Ishikawa (cell line): Measurements from ENCODE around the gene HYCC1.

Experiments
- CEBPB ChIP-seq: IDR thresholded peaks from 2 replicates; pipeline ENCODE4 v1.6.1; 2012
- CREB1 ChIP-seq: IDR thresholded peaks from 2 replicates; pipeline ENCODE4 v1.6.1; 2012; ENCODE audit warnings: low read depth
- EP300 ChIP-seq: IDR thresholded peaks from 2 replicates; pipeline ENCODE4 v1.6.1; 2012; ENCODE audit warnings: borderline replicate concordance
- FOXM1 ChIP-seq: IDR thresholded peaks from 2 replicates; pipeline ENCODE4 v1.6.1; 2012; ENCODE audit warnings: low read depth, borderline replicate concordance
- MAX ChIP-seq: IDR thresholded peaks from 2 replicates; pipeline ENCODE4 v1.6.1; 2012
- NFIC ChIP-seq: IDR thresholded peaks from 2 replicates; pipeline ENCODE4 v1.6.1; 2012
- RAD21 ChIP-seq: IDR thresholded peaks from 2 replicates; pipeline ENCODE4 v1.6.1; 2012; ENCODE audit warnings: low read depth
- REST ChIP-seq: IDR thresholded peaks from 2 replicates; pipeline ENCODE4 v1.6.1; 2012; ENCODE audit warnings: low read depth, mild to moderate bottlenecking
- TAF1 ChIP-seq: IDR thresholded peaks from 2 replicates; pipeline ENCODE4 v1.6.1; 2012; ENCODE audit warnings: low read depth, mild to moderate bottlenecking
- TCF12 ChIP-seq: IDR thresholded peaks from 2 replicates; pipeline ENCODE4 v1.6.1; 2012; ENCODE audit warnings: low read depth
- TEAD4 ChIP-seq: IDR thresholded peaks from 2 replicates; pipeline ENCODE4 v1.6.1; 2012
- YY1 ChIP-seq: IDR thresholded peaks from 2 replicates; pipeline ENCODE4 v1.6.1; 2012; ENCODE audit warnings: low read depth

- no peak for TF ChIP-seq CREB1
- no peak for TF ChIP-seq NFIC
- no peak for TF ChIP-seq TCF12
- TF ChIP-seq TAF1 = no peak
- no peak for TF ChIP-seq RAD21
- TF ChIP-seq REST = no peak
- TF ChIP-seq YY1 = no peak
- TF ChIP-seq EP300 = no peak
- TF ChIP-seq FOXM1 = no peak
- no peak for TF ChIP-seq MAX
- TF ChIP-seq TEAD4 = no peak
- no peak for TF ChIP-seq CEBPB
These were observed 15.9 kb downstream of the HYCC1 start for GRCh38 chr7:22997871-22998518.
